ENCODE data around the gene RNF150.
"Not testable (repeated sequence)": the region's sequence is repeated elsewhere in the genome, so short reads cannot be mapped to it uniquely, and the experiment has no call there.

RNF150 gene

GRCh38 chr4:141079393-141079930 is 53.8 kb downstream of the RNF150 start:
- no peak for FAIRE-seq
- no peak for DNase-seq (ENCODE audit: insufficient read length, low spot score)

GRCh38 chr4:141078871-141079270 is 54.4 kb downstream of the RNF150 start:
- FAIRE-seq (no peak), DNase-seq (ENCODE audit: insufficient read length, low spot score) (no peak)

- no peak for DNase-seq (ENCODE audit: insufficient read length, low spot score)
- no peak for FAIRE-seq
Measured at GRCh38 chr4:141077611-141078225, 55.6 kb downstream of the RNF150 start.

- no peak for DNase-seq (ENCODE audit: insufficient read length, low spot score)
- no peak for FAIRE-seq
Measured at GRCh38 chr4:141075553-141075952, 57.7 kb downstream of the RNF150 start.

GRCh38 chr4:141074098-141074878 is 59.0 kb downstream of the RNF150 start:
- DNase-seq (ENCODE audit: insufficient read length, low spot score) (no peak), FAIRE-seq (no peak)

GRCh38 chr4:141066690-141067089 is 66.6 kb downstream of the RNF150 start:
- DNase-seq (ENCODE audit: insufficient read length, low spot score) (no peak), FAIRE-seq (no peak)

GRCh38 chr4:141065872-141066271 is 67.4 kb downstream of the RNF150 start:
- no peak for FAIRE-seq
- no peak for DNase-seq (ENCODE audit: insufficient read length, low spot score)

GRCh38 chr4:141062651-141063050 is 70.6 kb downstream of the RNF150 start:
- FAIRE-seq, result no peak
- DNase-seq (ENCODE audit: insufficient read length, low spot score), result no peak

- DNase-seq (ENCODE audit: insufficient read length, low spot score) (no peak), FAIRE-seq (no peak)
Measured at GRCh38 chr4:141058591-141059512, 74.4 kb downstream of the RNF150 start.

GRCh38 chr4:141057582-141057981 is 75.7 kb downstream of the RNF150 start:
- DNase-seq (ENCODE audit: insufficient read length, low spot score) (no peak), FAIRE-seq (no peak)

- DNase-seq (ENCODE audit: insufficient read length, low spot score) (no peak), FAIRE-seq (no peak)
Measured at GRCh38 chr4:141056473-141056872, 76.8 kb downstream of the RNF150 start.

- no peak for DNase-seq (ENCODE audit: insufficient read length, low spot score)
- FAIRE-seq, result no peak
Measured at GRCh38 chr4:141054446-141054845, 78.8 kb downstream of the RNF150 start.

- not testable (repeated sequence) for FAIRE-seq; DNase-seq (ENCODE audit: insufficient read length, low spot score)
Measured at GRCh38 chr4:141050999-141051398, 82.3 kb downstream of the RNF150 start.

- FAIRE-seq, result no peak
- DNase-seq (ENCODE audit: insufficient read length, low spot score), result no peak
Measured at GRCh38 chr4:141047228-141047884, 85.9 kb downstream of the RNF150 start.

GRCh38 chr4:141046255-141046654 is 87.0 kb downstream of the RNF150 start:
- DNase-seq (ENCODE audit: insufficient read length, low spot score), result no peak
- FAIRE-seq, result no peak

- DNase-seq (ENCODE audit: insufficient read length, low spot score), result no peak
- FAIRE-seq, result no peak
Measured at GRCh38 chr4:141045848-141046247, 87.4 kb downstream of the RNF150 start.

GRCh38 chr4:141041021-141041476 is 92.2 kb downstream of the RNF150 start:
- FAIRE-seq, result no peak

GRCh38 chr4:141039156-141039555 is 94.1 kb downstream of the RNF150 start:
- FAIRE-seq (no peak), DNase-seq (ENCODE audit: insufficient read length, low spot score) (no peak)

More at GRCh38 chr4:141041021-141041476, 92.2 kb downstream of the RNF150 start:
- DNase-seq (ENCODE audit: insufficient read length, low spot score), result no peak

GRCh38 chr4:141038428-141038827 is 94.8 kb downstream of the RNF150 start:
- DNase-seq (ENCODE audit: insufficient read length, low spot score) (no peak), FAIRE-seq (no peak)

- FAIRE-seq, result no peak
- DNase-seq (ENCODE audit: insufficient read length, low spot score), result no peak
Measured at GRCh38 chr4:141037446-141037845, 95.8 kb downstream of the RNF150 start.
